ENCODE results near the gene STAB1. TPM values are rescaled to one million over a fixed set of nuclear protein-coding genes. Genes with fewer than 3 reads are reported as not detected.
A peak's percentile ranks its signal among the peaks of the same experiment; 100 is the strongest.

Gene STAB1
- total and polyA plus RNA-seq, 10 donors = 287 to 1,994 (median 586) TPM

DNA sequence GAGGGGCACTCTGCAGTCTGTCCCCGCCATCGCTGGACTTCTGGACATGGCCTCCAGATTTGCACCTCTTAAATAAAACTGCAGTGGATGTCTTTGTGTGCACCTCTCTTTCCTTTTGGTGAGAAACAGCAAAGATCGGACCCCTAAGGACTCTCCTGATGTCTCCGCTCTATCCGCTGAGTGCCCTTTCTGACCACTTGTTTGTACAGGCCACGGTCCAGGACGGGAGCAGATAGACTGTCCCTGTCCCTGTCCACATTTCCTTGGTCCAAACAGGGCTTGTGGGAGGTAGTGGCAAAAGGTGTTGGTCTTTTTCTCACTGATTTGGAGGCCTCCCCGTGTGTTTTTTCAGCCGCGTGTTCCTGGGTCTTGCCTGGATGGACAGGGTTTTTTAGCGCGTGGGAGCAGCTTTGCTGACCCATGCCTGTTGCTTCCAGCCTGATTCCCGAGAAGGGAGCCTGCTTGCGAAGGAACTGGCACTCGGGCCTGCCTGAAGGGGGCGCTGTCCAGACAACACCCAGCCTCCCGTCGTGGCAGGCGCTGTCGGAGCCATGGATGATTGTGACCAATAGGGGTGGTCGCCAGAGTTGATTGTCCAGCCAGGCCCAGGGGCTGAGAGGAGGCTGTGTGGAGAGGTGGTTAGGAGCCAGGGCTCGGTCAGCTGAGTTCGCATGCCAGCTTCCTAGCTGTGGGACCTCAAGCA lies 13.2 kb upstream of the STAB1 start:
- Histone ChIP-seq H3K27me3 (replicated peaks in 1 of 7) (no peaks in the 10 kb centered on the region), H3K36me3 (peaks cover 0 to 99% (median 81%) of the 10 kb centered on the region in 6 donors), H3K4me1 (peaks cover 0 to 40% (median 12%) of the 10 kb centered on the region in 6 donors), H3K4me3 (no peak overlapping the region), H3K9me3 (no peaks in the 10 kb centered on the region), H3K27ac (no peak overlapping the region)
- DNase-seq = no peak
- 90 to 95% (median 93%) methylated on average over 23 of the region's 23 CpGs for WGBS, 5 donors
- intact Hi-C loops (cut with DNase I; ENCODE audit: low total_unique reads) = no loop called here
- no peak for TF ChIP-seq POLR2A (IDR thresholded peaks at IDR 0.05)
- peak in 2 of 3 donors; percentile 8 to 25 for TF ChIP-seq POLR2AphosphoS5 (IDR thresholded peaks at IDR 0.05)
- TF ChIP-seq, protein P1, sequence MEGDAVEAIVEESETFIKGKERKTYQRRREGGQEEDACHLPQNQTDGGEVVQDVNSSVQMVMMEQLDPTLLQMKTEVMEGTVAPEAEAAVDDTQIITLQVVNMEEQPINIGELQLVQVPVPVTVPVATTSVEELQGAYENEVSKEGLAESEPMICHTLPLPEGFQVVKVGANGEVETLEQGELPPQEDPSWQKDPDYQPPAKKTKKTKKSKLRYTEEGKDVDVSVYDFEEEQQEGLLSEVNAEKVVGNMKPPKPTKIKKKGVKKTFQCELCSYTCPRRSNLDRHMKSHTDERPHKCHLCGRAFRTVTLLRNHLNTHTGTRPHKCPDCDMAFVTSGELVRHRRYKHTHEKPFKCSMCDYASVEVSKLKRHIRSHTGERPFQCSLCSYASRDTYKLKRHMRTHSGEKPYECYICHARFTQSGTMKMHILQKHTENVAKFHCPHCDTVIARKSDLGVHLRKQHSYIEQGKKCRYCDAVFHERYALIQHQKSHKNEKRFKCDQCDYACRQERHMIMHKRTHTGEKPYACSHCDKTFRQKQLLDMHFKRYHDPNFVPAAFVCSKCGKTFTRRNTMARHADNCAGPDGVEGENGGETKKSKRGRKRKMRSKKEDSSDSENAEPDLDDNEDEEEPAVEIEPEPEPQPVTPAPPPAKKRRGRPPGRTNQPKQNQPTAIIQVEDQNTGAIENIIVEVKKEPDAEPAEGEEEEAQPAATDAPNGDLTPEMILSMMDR (IDR thresholded peaks at IDR 0.05 in 8 of 11, conservative IDR thresholded peaks at IDR 0.05 in 3 of 11) = peak in 3 of 11 experiments; percentile 21 to 41 (median 32)

DNA sequence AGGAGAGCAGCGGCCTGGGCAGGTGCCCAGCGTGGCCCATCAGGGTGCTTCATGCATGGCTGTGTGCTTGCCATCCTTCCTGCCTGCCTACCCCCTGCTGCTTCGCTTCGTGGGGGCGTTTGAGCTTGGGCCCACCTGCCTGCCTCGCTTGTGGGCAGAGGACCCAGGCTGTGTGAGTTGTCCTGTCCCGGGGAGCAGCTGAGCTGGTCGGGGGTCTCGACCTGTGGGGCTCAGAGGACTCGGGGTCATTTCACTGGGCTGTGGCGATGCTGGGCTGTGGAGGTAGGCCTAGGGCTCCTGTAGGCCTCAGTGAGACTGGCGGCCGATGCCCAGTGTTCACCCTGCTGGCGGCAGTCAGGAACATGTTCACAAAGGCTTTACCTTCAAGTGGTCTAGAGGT lies 12.1 kb upstream of the STAB1 start:
- Histone ChIP-seq H3K27me3 (replicated peaks in 1 of 7) (no peaks in the 10 kb centered on the region), H3K9me3 (no peaks in the 10 kb centered on the region), H3K4me3 (no peak overlapping the region), H3K27ac (no peak overlapping the region), H3K4me1 (peaks cover 0 to 41% (median 12%) of the 10 kb centered on the region in 6 donors), H3K36me3 (peaks cover 0 to 99% (median 81%) of the 10 kb centered on the region in 6 donors)
- DNase-seq = no peak
- 84 to 99% (median 90%) methylated on average over 7 to 14 of the region's 14 CpGs for WGBS, 5 donors
- no peak for TF ChIP-seq POLR2A (IDR thresholded peaks at IDR 0.05)
- peak in 1 of 3 donors; percentile 46 for TF ChIP-seq POLR2AphosphoS5 (IDR thresholded peaks at IDR 0.05)
- TF ChIP-seq, protein P1 (IDR thresholded peaks at IDR 0.05 in 8 of 11, conservative IDR thresholded peaks at IDR 0.05 in 3 of 11) = no peak
- intact Hi-C loops (cut with DNase I; ENCODE audit: low total_unique reads) = no loop called here

DNA sequence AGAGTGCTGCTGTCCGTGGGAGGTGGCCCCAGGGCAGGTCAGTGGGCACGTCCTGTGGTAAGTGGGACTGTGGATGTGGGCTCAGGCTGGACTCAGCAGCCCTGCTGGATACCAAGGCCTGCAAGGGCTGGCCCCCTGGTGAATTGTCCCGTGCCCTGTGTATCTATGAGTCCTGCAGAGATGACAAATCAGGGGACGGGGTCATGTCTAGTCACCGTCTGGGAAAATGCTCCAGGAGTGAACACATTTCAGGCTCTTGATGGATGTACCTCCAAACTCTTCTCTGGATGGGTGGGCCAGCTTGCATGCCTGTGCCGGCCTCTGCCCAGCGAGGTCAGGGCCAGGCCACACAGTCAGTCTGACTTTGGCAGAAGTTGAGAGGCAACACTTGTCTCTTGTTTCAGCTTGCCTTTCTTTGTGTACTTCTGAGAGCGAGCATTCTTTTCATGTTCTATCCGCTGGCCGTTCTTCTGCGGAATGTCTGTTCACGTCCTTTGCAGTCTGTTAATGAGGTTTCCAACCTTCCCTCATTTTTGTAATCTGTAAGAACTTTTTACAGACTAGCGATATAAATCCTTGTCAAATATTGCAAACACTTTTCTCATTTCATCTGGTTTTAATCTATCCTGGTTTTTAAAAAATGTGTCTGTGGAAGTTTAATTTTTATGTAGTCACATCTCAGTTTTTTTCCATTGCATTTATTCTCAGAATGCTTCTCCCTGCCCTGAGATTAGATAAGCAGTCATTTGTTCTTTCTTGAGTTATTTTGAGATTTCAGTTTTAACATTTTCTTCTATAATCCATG lies 11.4 kb upstream of the STAB1 start:
- H3K36me3 ChIP-seq = peaks cover 0 to 99% (median 81%) of the 10 kb centered on the region in 6 donors
- no peaks in the 10 kb centered on the region for H3K9me3 ChIP-seq
- intact Hi-C loops (cut with DNase I; ENCODE audit: low total_unique reads) = no loop called here
- no peak overlapping the region for H3K4me3 ChIP-seq
- H3K27ac ChIP-seq = peak overlapping the region in 1 of 8 donors; percentile 26
- DNase-seq = no peak
- WGBS, 5 donors = 75 to 85% (median 76%) methylated on average over 13 of the region's 13 CpGs
- H3K4me1 ChIP-seq = peaks cover 0 to 48% (median 12%) of the 10 kb centered on the region in 6 donors
- no peaks in the 10 kb centered on the region for H3K27me3 ChIP-seq (replicated peaks in 1 of 7)
- peak in 2 of 3 donors; percentile 8 to 41 for TF ChIP-seq POLR2AphosphoS5 (IDR thresholded peaks at IDR 0.05)
- TF ChIP-seq, protein P1 (IDR thresholded peaks at IDR 0.05 in 8 of 11, conservative IDR thresholded peaks at IDR 0.05 in 3 of 11) = no peak
